ENCODE data around the gene DYNC2I2. TPM values are rescaled to one million over a fixed set of nuclear protein-coding genes. Genes with fewer than 3 reads are reported as not detected.
"Not testable (repeated sequence)": the region's sequence is repeated elsewhere in the genome, so short reads cannot be mapped to it uniquely, and the experiment has no call there.

The DYNC2I2 gene
- 10 to 100 TPM; 78.6 to 91.0 (median 86.0) TPM for polyA plus RNA-seq (ENCODE audit: insufficient read length in 3 of 3)
- long read RNA-seq, donor 1, transcript WDR34-201 (9 exons, 1,755 nt) = major isoform, 38 of 49 reads
- long read RNA-seq, donor 1, partial matches to known transcripts = 11 of 49 reads
- long read RNA-seq, donor 1, other reads (novel, unspliced or antisense) = 0 of 49 reads
- long read RNA-seq, donor 2, transcript WDR34-201 (9 exons, 1,755 nt) = major isoform, 41 of 69 reads
- long read RNA-seq, donor 2, partial matches to known transcripts = 27 of 69 reads
- long read RNA-seq, donor 2, other reads (novel, unspliced or antisense) = 0 of 69 reads
- long read RNA-seq, donor 3, transcript WDR34-201 (9 exons, 1,755 nt) = major isoform, 32 of 55 reads
- long read RNA-seq, donor 3, partial matches to known transcripts = 21 of 55 reads
- long read RNA-seq, donor 3, other reads (novel, unspliced or antisense) = 0 of 55 reads
- long read RNA-seq, donor 4, transcript WDR34-201 (9 exons, 1,755 nt) = major isoform, 37 of 43 reads
- long read RNA-seq, donor 4, partial matches to known transcripts = 6 of 43 reads
- long read RNA-seq, donor 4, other reads (novel, unspliced or antisense) = 0 of 43 reads
- long read RNA-seq, donor 5, transcript WDR34-201 (9 exons, 1,755 nt) = major isoform, 16 of 27 reads
- long read RNA-seq, donor 5, partial matches to known transcripts = 11 of 27 reads
- long read RNA-seq, donor 5, other reads (novel, unspliced or antisense) = 0 of 27 reads
- long read RNA-seq, donor 6, transcript WDR34-201 (9 exons, 1,755 nt) = major isoform, 24 of 1,154 reads
- long read RNA-seq, donor 6, partial matches to known transcripts = 1,103 of 1,154 reads
- long read RNA-seq, donor 6, other reads (novel, unspliced or antisense) = 27 of 1,154 reads
- long read RNA-seq, donor 7, transcript WDR34-201 (9 exons, 1,755 nt) = major isoform, 29 of 2,340 reads
- long read RNA-seq, donor 7, partial matches to known transcripts = 1,686 of 2,340 reads
- long read RNA-seq, donor 7, other reads (novel, unspliced or antisense) = 625 of 2,340 reads
- long read RNA-seq, donor 8, transcript WDR34-201 (9 exons, 1,755 nt) = major isoform, 15 of 26 reads
- long read RNA-seq, donor 8, partial matches to known transcripts = 10 of 26 reads
- long read RNA-seq, donor 8, other reads (novel, unspliced or antisense) = 0 of 26 reads
- long read RNA-seq, donor 9, transcript WDR34-201 (9 exons, 1,755 nt) = major isoform, 39 of 75 reads
- long read RNA-seq, donor 9, partial matches to known transcripts = 34 of 75 reads
- long read RNA-seq, donor 9, other reads (novel, unspliced or antisense) = 0 of 75 reads
- long read RNA-seq, donor 10, transcript WDR34-201 (9 exons, 1,755 nt) = major isoform, 19 of 952 reads
- long read RNA-seq, donor 10, partial matches to known transcripts = 677 of 952 reads
- long read RNA-seq, donor 10, other reads (novel, unspliced or antisense) = 255 of 952 reads
- long read RNA-seq, donor 11, transcript WDR34-201 (9 exons, 1,755 nt) = major isoform, 19 of 773 reads
- long read RNA-seq, donor 11, partial matches to known transcripts = 740 of 773 reads
- long read RNA-seq, donor 11, other reads (novel, unspliced or antisense) = 12 of 773 reads
- long read RNA-seq, donor 12, transcript WDR34-201 (9 exons, 1,755 nt) = major isoform, 41 of 66 reads
- long read RNA-seq, donor 12, partial matches to known transcripts = 23 of 66 reads
- long read RNA-seq, donor 12, other reads (novel, unspliced or antisense) = 0 of 66 reads
- long read RNA-seq, donor 13, transcript WDR34-201 (9 exons, 1,755 nt) = major isoform, 10 of 22 reads
- long read RNA-seq, donor 13, partial matches to known transcripts = 12 of 22 reads
- long read RNA-seq, donor 13, other reads (novel, unspliced or antisense) = 0 of 22 reads
- long read RNA-seq, donor 14 = 0 reads
- long read RNA-seq, donor 15, transcript WDR34-201 (9 exons, 1,755 nt) = major isoform, 24 of 54 reads
- long read RNA-seq, donor 15, partial matches to known transcripts = 29 of 54 reads
- long read RNA-seq, donor 15, other reads (novel, unspliced or antisense) = 0 of 54 reads
- long read RNA-seq, donor 16, transcript WDR34-201 (9 exons, 1,755 nt) = major isoform, 38 of 76 reads
- long read RNA-seq, donor 16, partial matches to known transcripts = 37 of 76 reads
- long read RNA-seq, donor 16, other reads (novel, unspliced or antisense) = 0 of 76 reads

GRCh38 chr9:128656416-128657343 lies at the start of gene DYNC2I2:
Gene DYNC2I2 (minus strand): TSS chr9:128656847. CDS start chr9:128656726, 121 bp downstream.
- DNase-seq = peak; percentile 92

- DNase-seq = no peak
Measured at GRCh38 chr9:128706045-128706444, 49.4 kb upstream of the DYNC2I2 start.

GRCh38 chr9:128705051-128705965 lies 48.7 kb upstream of the DYNC2I2 start:
- no peak for DNase-seq

- no peak for DNase-seq
Measured at GRCh38 chr9:128704356-128704670, 47.7 kb upstream of the DYNC2I2 start.

GRCh38 chr9:128703616-128704355 lies 47.1 kb upstream of the DYNC2I2 start:
- no peak for DNase-seq

GRCh38 chr9:128702949-128703615 lies 46.4 kb upstream of the DYNC2I2 start:
- no peak for DNase-seq

GRCh38 chr9:128702445-128702948 lies 45.9 kb upstream of the DYNC2I2 start, which contains the start of gene PKN3:
Gene PKN3 (plus strand): TSS chr9:128702503. CDS start chr9:128702916, 413 bp downstream.
- DNase-seq = peak; percentile 89

GRCh38 chr9:128701227-128701854 lies 44.7 kb upstream of the DYNC2I2 start:
- no peak for DNase-seq

GRCh38 chr9:128699096-128699795 lies 42.6 kb upstream of the DYNC2I2 start:
- DNase-seq = not testable (repeated sequence)

GRCh38 chr9:128696923-128697707 lies 40.5 kb upstream of the DYNC2I2 start:
- DNase-seq = no peak

GRCh38 chr9:128694344-128694743 lies 37.7 kb upstream of the DYNC2I2 start:
- DNase-seq = no peak

GRCh38 chr9:128693738-128694137 lies 37.1 kb upstream of the DYNC2I2 start:
- not testable (repeated sequence) for DNase-seq

- no peak for DNase-seq
Measured at GRCh38 chr9:128690684-128691034, 34.0 kb upstream of the DYNC2I2 start.
